Measurements from ENCODE around the gene PACSIN2.
"Not testable (repeated sequence)": the region's sequence is repeated elsewhere in the genome, so short reads cannot be mapped to it uniquely, and the experiment has no call there.

Gene PACSIN2

GRCh38 chr22:42926104-42926503, 88.8 kb downstream of the PACSIN2 start:
- no peak for DNase-seq (ENCODE audit: low spot score)

- no peak for DNase-seq (ENCODE audit: low spot score)
These were observed 89.4 kb downstream of the PACSIN2 start for GRCh38 chr22:42925598-42925997.

- not testable (repeated sequence) for DNase-seq (ENCODE audit: low spot score)
These were observed 89.9 kb downstream of the PACSIN2 start for GRCh38 chr22:42925031-42925430.

- DNase-seq (ENCODE audit: low spot score): no peak
These were observed 90.5 kb downstream of the PACSIN2 start for GRCh38 chr22:42924436-42924835.

GRCh38 chr22:42922374-42923191, 92.4 kb downstream of the PACSIN2 start:
- no peak for DNase-seq (ENCODE audit: low spot score)

GRCh38 chr22:42920101-42920820, 94.7 kb downstream of the PACSIN2 start:
- DNase-seq (ENCODE audit: low spot score): no peak

- DNase-seq (ENCODE audit: low spot score): no peak
These were observed 95.8 kb downstream of the PACSIN2 start for GRCh38 chr22:42919199-42919598.

- no peak for DNase-seq (ENCODE audit: low spot score)
These were observed 96.4 kb downstream of the PACSIN2 start for GRCh38 chr22:42918500-42918899.

- DNase-seq (ENCODE audit: low spot score): not testable (repeated sequence)
These were observed 97.6 kb downstream of the PACSIN2 start for GRCh38 chr22:42917358-42917757.

- no peak for DNase-seq (ENCODE audit: low spot score)
These were observed 98.8 kb downstream of the PACSIN2 start for GRCh38 chr22:42915980-42916765.

- DNase-seq (ENCODE audit: low spot score): no peak
These were observed 100.4 kb downstream of the PACSIN2 start for GRCh38 chr22:42914511-42915076.

GRCh38 chr22:42913874-42914510, 101.0 kb downstream of the PACSIN2 start:
- no peak for DNase-seq (ENCODE audit: low spot score)

GRCh38 chr22:42912059-42912458, 102.9 kb downstream of the PACSIN2 start:
- DNase-seq (ENCODE audit: low spot score): no peak

GRCh38 chr22:42910221-42910942, 104.6 kb downstream of the PACSIN2 start:
- no peak for DNase-seq (ENCODE audit: low spot score)

- peak; percentile 65 for DNase-seq (ENCODE audit: low spot score)
These were observed 105.4 kb downstream of the PACSIN2 start for GRCh38 chr22:42909363-42910058.

GRCh38 chr22:42908374-42908746, 106.6 kb downstream of the PACSIN2 start:
- DNase-seq (ENCODE audit: low spot score): no peak

- DNase-seq (ENCODE audit: low spot score): no peak
These were observed 107.3 kb downstream of the PACSIN2 start for GRCh38 chr22:42907404-42908373.

GRCh38 chr22:42906605-42907348, 108.2 kb downstream of the PACSIN2 start:
- peak; percentile 98 for DNase-seq (ENCODE audit: low spot score)
